Fibroblast of villous mesenchyme (primary cell): ENCODE results near the gene ADGRF3. TPM values are rescaled to one million over a fixed set of nuclear protein-coding genes. Genes with fewer than 3 reads are reported as not detected.
A peak's percentile ranks its signal among the peaks of the same experiment; 100 is the strongest.

ENCODE experiments used
- DNase-seq: peaks from one replicate; pipeline ENCODE4 v3.0.0-alpha.2; 2010; ENCODE audit warnings: low read depth
- H3K4me3 ChIP-seq: 2 replicates; pipeline ENCODE4 v1.5.1; 2011; ENCODE audit warnings: low read depth, mild to moderate bottlenecking, low read length
- CTCF ChIP-seq: IDR thresholded peaks from 2 replicates; pipeline ENCODE4 v1.5.1; 2012; ENCODE audit warnings: low read depth, mild to moderate bottlenecking, low read length; ENCODE audit not compliant: insufficient read depth
- total RNA-seq: library from RNA; depleted of rRNA; stranded (reverse); fragments of >200 nt; gene quantifications from 2 replicates; pipeline ENCODE4 v1.2.3, GENCODE V29; 2012

The ADGRF3 gene
- under 0.01 TPM in 2 replicates for total RNA-seq

- no peak for TF ChIP-seq CTCF
- DNase-seq = peak; percentile 59
- H3K4me3 ChIP-seq = peak within 1 kb of the TSS; percentile 91
These were observed at the start of gene ADGRF3 for GRCh38 chr2:26346454-26347053. ADGRF3 (minus strand) TSS chr2:26346789; CDS start chr2:26346234, 555 bp downstream.

GRCh38 chr2:26395394-26395793 lies 48.8 kb upstream of the ADGRF3 start:
- no peak for DNase-seq
- TF ChIP-seq CTCF = no peak
- H3K4me3 ChIP-seq = no peak overlapping the region

- DNase-seq = peak; percentile 10
- TF ChIP-seq CTCF = no peak
- H3K4me3 ChIP-seq = no peak overlapping the region
These were observed 48.1 kb upstream of the ADGRF3 start for GRCh38 chr2:26394694-26395093.

- no peak for TF ChIP-seq CTCF
- no peak for DNase-seq
- H3K4me3 ChIP-seq = no peak overlapping the region
These were observed 40.6 kb upstream of the ADGRF3 start for GRCh38 chr2:26387189-26387588.

- no peak for DNase-seq
- no peak for TF ChIP-seq CTCF
- no peak overlapping the region for H3K4me3 ChIP-seq
These were observed 38.0 kb upstream of the ADGRF3 start for GRCh38 chr2:26384597-26384996.

GRCh38 chr2:26384183-26384582 lies 37.6 kb upstream of the ADGRF3 start:
- H3K4me3 ChIP-seq = no peak overlapping the region
- no peak for TF ChIP-seq CTCF
- no peak for DNase-seq

GRCh38 chr2:26382564-26382963 lies 36.0 kb upstream of the ADGRF3 start:
- H3K4me3 ChIP-seq = no peak overlapping the region
- DNase-seq = no peak
- no peak for TF ChIP-seq CTCF
